Dermis lymphatic vessel endothelial cell (primary cell): ENCODE data around the gene KDELR3. TPM values are rescaled to one million over a fixed set of nuclear protein-coding genes. Genes with fewer than 3 reads are reported as not detected.

Experiments
- total RNA-seq: library from RNA; depleted of rRNA; stranded (reverse); fragments of >200 nt; gene quantifications from 2 replicates; pipeline ENCODE4 v1.2.1, GENCODE V29; 2014

KDELR3 gene
- total RNA-seq: 18.1 and 28.8 TPM in 2 replicates

GRCh38 chr22:38467904-38468442, at the start of gene KDELR3:
Gene KDELR3 (plus strand): TSS chr22:38468096. CDS start chr22:38468234, 138 bp downstream.

GRCh38 chr22:38455076-38455529, 12.8 kb upstream of the KDELR3 start, which contains the start of gene KCNJ4:
Gene KCNJ4 (minus strand): TSS chr22:38455199. CDS start chr22:38428132, 27,067 bp downstream.

GRCh38 chr22:38506118-38506962, 38.4 kb downstream of the KDELR3 start, which contains the start of gene DDX17:
Gene DDX17 (minus strand): TSS chr22:38506311.

Other genes starting within 250 kb of the KDELR3 start
- 18.6 and 23.5 TPM in 2 replicates for gene TMEM184B, start 195.1 kb upstream of the KDELR3 start, total RNA-seq
- 85.9 and 86.8 TPM in 2 replicates for gene CSNK1E, start 150.7 kb upstream of the KDELR3 start, total RNA-seq
- gene KCNJ4, start 12.9 kb upstream of the KDELR3 start, total RNA-seq: not detected in 2 replicates
- 291 and 453 TPM in 2 replicates for gene DDX17, start 38.2 kb downstream of the KDELR3 start, total RNA-seq
- 0.76 and 1.1 TPM in 2 replicates for gene DMC1, start 102.1 kb downstream of the KDELR3 start, total RNA-seq
- 0.11 and 0.60 TPM in 2 replicates for gene FAM227A, start 188.3 kb downstream of the KDELR3 start, total RNA-seq
- gene CBY1, start 188.5 kb downstream of the KDELR3 start, total RNA-seq: 17.2 and 17.8 TPM in 2 replicates
- gene TOMM22, start 213.9 kb downstream of the KDELR3 start, total RNA-seq: 73.8 and 78.2 TPM in 2 replicates
- 76.0 and 84.6 TPM in 2 replicates for gene JOSD1, start 232.8 kb downstream of the KDELR3 start, total RNA-seq
- gene GTPBP1, start 237.8 kb downstream of the KDELR3 start, total RNA-seq: 19.2 and 19.9 TPM in 2 replicates